SK-N-SH (cell line): ENCODE measurements around the gene ADRB2. TPM values are rescaled to one million over a fixed set of nuclear protein-coding genes. Genes with fewer than 3 reads are reported as not detected.

ENCODE experiments used
- CTCF ChIA-PET: fragments of 300-600, 350-600 bp; formaldehyde crosslinking; extraction: SDS; loops from one replicate; lab custom pipeline; 2021; lab: Yijun Ruan, JAX
- POLR2A ChIA-PET: fragments of 350-600 bp; sonication (Branson Sonifier 250); formaldehyde crosslinking; extraction: SDS; loops from one replicate; lab custom pipeline; 2020; ENCODE audit warnings: antibody characterized with exemption, inconsistent platforms; lab: Yijun Ruan, JAX
- DNase-seq: peaks from one replicate; pipeline ENCODE4 v3.0.0; 2012
- H2AFZ ChIP-seq: fragments of 200-600 bp; sonication (generic); 2 replicates; pipeline ENCODE4 v1.8.1; 2016; ENCODE audit warnings: antibody characterized with exemption, mild to moderate bottlenecking, low read depth
- H3F3A ChIP-seq: fragments of 200-600 bp; sonication (generic); replicated peaks from 2 replicates; pipeline ENCODE3; 2016; ENCODE audit warnings: antibody characterized with exemption, mild to moderate bottlenecking; ENCODE audit not compliant: insufficient read depth
- H3K27ac ChIP-seq, 2 experiments: fragments of 200-500 bp in 1 of 2; fragments of 200-600 bp in 1 of 2; sonication (Bioruptor generic) in 1 of 2; sonication (generic), shearing (Covaris generic) in 1 of 2; 2 replicates each; pipeline versions ENCODE4 v1.5.1 to v1.6.1; 2014 to 2016; ENCODE audit warnings: low read depth in 2 of 2, inconsistent platforms in 1 of 2, low read length in 1 of 2, mild to moderate bottlenecking in 1 of 2, mixed read lengths in 1 of 2
- H3K27me3 ChIP-seq: fragments of 200-600 bp; sonication (generic), shearing (Covaris generic); 2 replicates; pipeline ENCODE4 v1.6.1; 2016; ENCODE audit warnings: mixed run types; ENCODE audit not compliant: insufficient read depth
- H3K36me3 ChIP-seq, 2 experiments: fragments of 200-500 bp in 1 of 2; fragments of 200-600 bp in 1 of 2; sonication (Bioruptor generic) in 1 of 2; sonication (generic) in 1 of 2; replicated peaks in 1 of 2; 2 replicates each; pipeline versions ENCODE3 to v1.5.1; 2014 to 2016; ENCODE audit warnings: low read length in 1 of 2, mild to moderate bottlenecking in 1 of 2; ENCODE audit not compliant: insufficient read depth in 2 of 2, control insufficient read depth in 1 of 2
- H3K4me1 ChIP-seq, 2 experiments: fragments of 200-500 bp in 1 of 2; fragments of 200-600 bp in 1 of 2; sonication (Bioruptor generic) in 1 of 2; sonication (generic), shearing (Covaris generic) in 1 of 2; 2 replicates each; pipeline versions ENCODE4 v1.5.1 to v1.6.1; 2014 to 2016; ENCODE audit warnings: low read depth in 1 of 2, low read length in 1 of 2, mixed run types in 1 of 2; ENCODE audit not compliant: insufficient read depth in 2 of 2, control insufficient read depth in 1 of 2
- H3K4me2 ChIP-seq: fragments of 200-600 bp; sonication (generic), shearing (Covaris generic); 2 replicates; pipeline ENCODE4 v1.6.1; 2017; ENCODE audit warnings: mixed run types
- H3K4me3 ChIP-seq, 2 experiments: fragments of 200-500 bp in 1 of 2; fragments of 200-600 bp in 1 of 2; sonication (Bioruptor generic) in 1 of 2; sonication (generic), shearing (Covaris generic) in 1 of 2; 2 replicates each; pipeline versions ENCODE4 v1.5.1 to v1.8.1; 2014 to 2016; ENCODE audit warnings: low read depth in 2 of 2, inconsistent platforms in 1 of 2, low read length in 1 of 2, mild to moderate bottlenecking in 1 of 2, mixed read lengths in 1 of 2, moderate library complexity in 1 of 2
- H3K79me2 ChIP-seq: fragments of 200-600 bp; sonication (generic); 2 replicates; pipeline ENCODE4 v1.8.1; 2017; ENCODE audit warnings: mild to moderate bottlenecking; ENCODE audit not compliant: insufficient read depth
- H3K9ac ChIP-seq: fragments of 200-600 bp; sonication (generic); 2 replicates; pipeline ENCODE4 v1.6.1; 2017; ENCODE audit warnings: mixed run types
- H3K9me2 ChIP-seq: fragments of 200-600 bp; sonication (generic); 2 replicates; pipeline ENCODE4 v1.6.1; 2017; ENCODE audit warnings: mixed run types
- H3K9me3 ChIP-seq: fragments of 200-600 bp; sonication (generic); 2 replicates; pipeline ENCODE4 v1.6.1; 2017; ENCODE audit warnings: mixed run types, mild to moderate bottlenecking, moderate library complexity
- H4K20me1 ChIP-seq: fragments of 200-600 bp; sonication (generic); 2 replicates; pipeline ENCODE4 v1.6.1; 2017; ENCODE audit warnings: mild to moderate bottlenecking, mixed run types; ENCODE audit not compliant: insufficient read depth
- CHD2 ChIP-seq: fragments of 150-350 bp; IDR thresholded peaks from 2 replicates; pipeline ENCODE4 v1.6.1; 2018; ENCODE audit warnings: low read length; ENCODE audit not compliant: partially characterized antibody
- CTCF ChIP-seq: fragments of 200-600 bp; sonication (generic); IDR thresholded peaks from 2 replicates; pipeline ENCODE4 v1.6.1; 2017; ENCODE audit warnings: antibody characterized with exemption, mild to moderate bottlenecking, moderate library complexity
- EZH2phosphoT487 ChIP-seq: fragments of 200-600 bp; sonication (generic); IDR thresholded peaks from 2 replicates; pipeline ENCODE4 v1.6.1; 2017; ENCODE audit warnings: low read depth, mixed run types, mild to moderate bottlenecking, antibody characterized with exemption, moderate library complexity, borderline replicate concordance
- FOXJ3 ChIP-seq: sonication (generic); formaldehyde crosslinking; IDR thresholded peaks from 2 replicates; pipeline ENCODE4 v1.5.1; 2020; ENCODE audit warnings: mild to moderate bottlenecking, missing genetic modification reagents
- FOXM1 ChIP-seq: IDR thresholded peaks from 2 replicates; pipeline ENCODE4 v1.4.0; 2012; ENCODE audit warnings: low read depth, mild to moderate bottlenecking
- GABPA ChIP-seq: IDR thresholded peaks from 2 replicates; pipeline ENCODE4 v1.4.0; 2012; ENCODE audit warnings: low read depth, mild to moderate bottlenecking
- GATA2 ChIP-seq: sonication (generic); formaldehyde crosslinking; IDR thresholded peaks from 2 replicates; pipeline ENCODE4 v1.5.0; 2020; ENCODE audit warnings: mild to moderate bottlenecking, missing genetic modification reagents
- MAX ChIP-seq: IDR thresholded peaks from 2 replicates; pipeline ENCODE4 v1.4.0; 2012; ENCODE audit warnings: low read depth
- MXI1 ChIP-seq: IDR thresholded peaks from 2 replicates; pipeline ENCODE4 v1.6.1; 2012; ENCODE audit warnings: mild to moderate bottlenecking, low read depth, low read length, improper control_type of control experiment
- NRF1 ChIP-seq: IDR thresholded peaks from 2 replicates; pipeline ENCODE4 v1.6.1; 2012; ENCODE audit warnings: low read depth, mild to moderate bottlenecking, low read length
- PBX3 ChIP-seq: IDR thresholded peaks from 2 replicates; pipeline ENCODE4; 2012
- POLR2AphosphoS5 ChIP-seq: IDR thresholded peaks from 2 replicates; pipeline ENCODE4 v1.6.1; 2012; ENCODE audit warnings: low read depth, low read length
- RAD21 ChIP-seq: IDR thresholded peaks from 2 replicates; pipeline ENCODE4 v1.6.1; 2012; ENCODE audit warnings: mild to moderate bottlenecking, low read length
- RCOR1 ChIP-seq: fragments of 150-350 bp; IDR thresholded peaks from 2 replicates; pipeline ENCODE4 v1.6.1; 2017; ENCODE audit warnings: antibody characterized with exemption, low read length
- REST ChIP-seq: IDR thresholded peaks from 2 replicates; pipeline ENCODE4 v1.6.1; 2012; ENCODE audit warnings: mild to moderate bottlenecking, low read depth, low read length, moderate library complexity
- SIN3A ChIP-seq: IDR thresholded peaks from 2 replicates; pipeline ENCODE4 v1.6.1; 2012; ENCODE audit warnings: low read depth, mild to moderate bottlenecking, low read length, moderate library complexity, borderline replicate concordance
- SMC3 ChIP-seq: IDR thresholded peaks from 2 replicates; pipeline ENCODE4 v1.6.1; 2012; ENCODE audit warnings: low read depth, low read length, improper control_type of control experiment
- USF1 ChIP-seq: IDR thresholded peaks from 2 replicates; pipeline ENCODE4 v1.4.0; 2012; ENCODE audit warnings: low read depth, borderline replicate concordance
- YY1 ChIP-seq: IDR thresholded peaks from 2 replicates; pipeline ENCODE4 v1.4.0; 2012; ENCODE audit warnings: low read depth, mild to moderate bottlenecking
- WGBS: methylation state at CpG from one replicate; pipeline ENCODE4 v1.1.6; 2017; ENCODE audit warnings: low lambda C conversion rate; 5-methylcytosine and 5-hydroxymethylcytosine counted together
- polyA plus RNA-seq, 3 experiments: library from polyadenylated mRNA; depleted of rRNA; stranded (reverse); fragments of >200 nt; gene quantifications; 2 replicates each; pipeline ENCODE4 v1.2.3, GENCODE V29; 2012

The ADRB2 gene
- polyA plus RNA-seq, 1 of the 3 experiments (the other 2 are of a cell fraction) = 1.0 TPM

GRCh38 chr5:148833925-148834324, 7.5 kb downstream of the ADRB2 start:
- H3F3A ChIP-seq = peaks cover 6% of the 10 kb centered on the region
- H4K20me1 ChIP-seq = no peaks in the 10 kb centered on the region; the same call in 1 of the 2 replicates
- CTCF ChIA-PET = interaction anchor here (0.7 to 1.9 kb wide), 3 partner anchors 26 to 103 kb away, joined by 3 to 4 read pairs (median 3); no protein-coding TSS in a partner anchor
- TF ChIP-seq RCOR1 (no peak), GATA2 (CRISPR knock-in tag) (no peak), FOXM1 (no peak), PBX3 (no peak), MXI1 (no peak), USF1 (no peak), SIN3A (no peak), CTCF (no peak), REST (no peak), GABPA (no peak), RAD21 (no peak), POLR2AphosphoS5 (no peak), CHD2 (no peak), SMC3 (no peak), EZH2phosphoT487 (no peak), YY1 (no peak), FOXJ3 (CRISPR knock-in tag) (no peak), NRF1 (no peak), MAX (no peak)
- H3K9me2 ChIP-seq = no peaks in the 10 kb centered on the region
- no peak overlapping the region for H2AFZ ChIP-seq
- no peak overlapping the region for H3K9ac ChIP-seq
- H3K79me2 ChIP-seq = peaks cover 17% of the 10 kb centered on the region; the same call in 1 of the 2 replicates
- no peak overlapping the region for H3K4me2 ChIP-seq
- H3K27me3 ChIP-seq = no peaks in the 10 kb centered on the region
- peaks cover 0 to 3% of the 10 kb centered on the region in 2 experiments for H3K36me3 ChIP-seq
- WGBS = 46% methylated on average over 2 of the region's 2 CpGs
- POLR2A ChIA-PET = no interaction called here
- H3K9me3 ChIP-seq = no peaks in the 10 kb centered on the region
- no peaks in the 10 kb centered on the region for H3K4me1 ChIP-seq
- DNase-seq = no peak
- H3K4me3 ChIP-seq = no peak overlapping the region
- no peak overlapping the region for H3K27ac ChIP-seq
